H9 (cell line): ENCODE measurements around the gene TKFC. TPM values are rescaled to one million over a fixed set of nuclear protein-coding genes. Genes with fewer than 3 reads are reported as not detected.

Experiments used
- DNase-seq: peaks from one replicate; pipeline ENCODE4 v3.0.0-alpha.2; 2017
- H2AFZ ChIP-seq: one replicate; pipeline ENCODE4 v1.6.1; 2013; ENCODE audit warnings: mild to moderate bottlenecking, low read length, control low read depth, moderate library complexity
- H2AK5ac ChIP-seq: 2 replicates; pipeline ENCODE4 v1.6.1; 2013; ENCODE audit warnings: low read length, control low read depth, mixed read lengths; ENCODE audit not compliant: insufficient read length
- H2BK120ac ChIP-seq: one replicate; pipeline ENCODE4 v1.6.1; 2013; ENCODE audit warnings: low read depth, mild to moderate bottlenecking, low read length, control low read depth, inconsistent platforms; ENCODE audit not compliant: poor library complexity, severe bottlenecking
- H2BK12ac ChIP-seq: 2 replicates; pipeline ENCODE4 v1.6.1; 2013; ENCODE audit warnings: low read length, control low read depth, mixed read lengths, low read depth; ENCODE audit not compliant: insufficient read length
- H2BK15ac ChIP-seq: 2 replicates; pipeline ENCODE4 v1.6.1; 2013; ENCODE audit warnings: low read depth, low read length, control low read depth
- H2BK20ac ChIP-seq: one replicate; pipeline ENCODE4 v1.6.1; 2013; ENCODE audit warnings: low read depth, mild to moderate bottlenecking, low read length, control low read depth, inconsistent platforms; ENCODE audit not compliant: poor library complexity, severe bottlenecking
- H2BK5ac ChIP-seq: 2 replicates; pipeline ENCODE4 v1.6.1; 2013; ENCODE audit warnings: low read length, control low read depth, mixed read lengths; ENCODE audit not compliant: insufficient read length
- H3K14ac ChIP-seq: 2 replicates; pipeline ENCODE4 v1.6.1; 2013; ENCODE audit warnings: low read length, control low read depth; ENCODE audit not compliant: insufficient read depth
- H3K18ac ChIP-seq: 2 replicates; pipeline ENCODE4 v1.6.1; 2013; ENCODE audit warnings: low read depth, mild to moderate bottlenecking, mixed read lengths, low read length, control low read depth; ENCODE audit not compliant: insufficient read length
- H3K23ac ChIP-seq: 2 replicates; pipeline ENCODE4 v1.6.1; 2013; ENCODE audit warnings: low read length, control low read depth, mixed read lengths, low read depth; ENCODE audit not compliant: insufficient read length
- H3K23me2 ChIP-seq: 2 replicates; pipeline ENCODE4 v1.6.1; 2013; ENCODE audit warnings: low read depth, mild to moderate bottlenecking, mixed read lengths, low read length, control low read depth; ENCODE audit not compliant: insufficient read length, poor library complexity, severe bottlenecking
- H3K27ac ChIP-seq: 2 replicates; pipeline ENCODE4 v1.5.1; 2013; ENCODE audit warnings: low read length, control low read depth, mixed read lengths, low read depth; ENCODE audit not compliant: insufficient read length
- H3K27me3 ChIP-seq: 2 replicates; pipeline ENCODE4 v1.6.1; 2013; ENCODE audit warnings: low read length, control low read depth, inconsistent platforms; ENCODE audit not compliant: insufficient read depth
- H3K4ac ChIP-seq: 2 replicates; pipeline ENCODE4 v1.6.1; 2013; ENCODE audit warnings: low read depth, mild to moderate bottlenecking, control low read depth, inconsistent platforms, low read length, moderate library complexity
- H3K4me1 ChIP-seq: 2 replicates; pipeline ENCODE4 v1.6.1; 2013; ENCODE audit warnings: low read length, control low read depth, inconsistent platforms; ENCODE audit not compliant: insufficient read depth
- H3K4me2 ChIP-seq: 2 replicates; pipeline ENCODE4 v1.6.1; 2013; ENCODE audit warnings: low read length, control low read depth, mixed read lengths; ENCODE audit not compliant: insufficient read length, insufficient read depth
- H3K56ac ChIP-seq: 2 replicates; pipeline ENCODE4 v1.6.1; 2013; ENCODE audit warnings: low read depth, mild to moderate bottlenecking, mixed read lengths, low read length, control low read depth; ENCODE audit not compliant: insufficient read length
- H3K79me1 ChIP-seq: 2 replicates; pipeline ENCODE4 v1.6.1; 2013; ENCODE audit warnings: low read depth, mild to moderate bottlenecking, moderate library complexity, low read length, control low read depth, inconsistent platforms; ENCODE audit not compliant: insufficient read depth, poor library complexity, severe bottlenecking
- H3K79me2 ChIP-seq: 2 replicates; pipeline ENCODE4 v1.6.1; 2013; ENCODE audit warnings: low read length, control low read depth, inconsistent platforms; ENCODE audit not compliant: insufficient read depth
- H3K9ac ChIP-seq: 2 replicates; pipeline ENCODE4 v1.6.1; 2013; ENCODE audit warnings: low read length, control low read depth, mixed read lengths; ENCODE audit not compliant: insufficient read length; ENCODE audit errors: extremely low read depth
- H3K9me3 ChIP-seq: one replicate; pipeline ENCODE4 v1.6.1; 2013; ENCODE audit warnings: low read depth, low read length, inconsistent platforms; ENCODE audit not compliant: control insufficient read depth
- H3T11ph ChIP-seq: one replicate; pipeline ENCODE4 v1.6.1; 2013; ENCODE audit warnings: mild to moderate bottlenecking, low read length, control low read depth, inconsistent platforms
- H4K20me1 ChIP-seq: one replicate; pipeline ENCODE4 v1.6.1; 2013; ENCODE audit not compliant: control insufficient read depth, insufficient read length, insufficient read depth
- H4K5ac ChIP-seq: 2 replicates; pipeline ENCODE4 v1.6.1; 2013; ENCODE audit warnings: low read depth, mild to moderate bottlenecking, mixed read lengths, low read length, control low read depth; ENCODE audit not compliant: insufficient read length
- H4K8ac ChIP-seq: replicated peaks from 2 replicates; pipeline ENCODE4 v1.6.1; 2013; ENCODE audit warnings: low read length, control low read depth, mixed read lengths, low read depth; ENCODE audit not compliant: insufficient read length
- H4K91ac ChIP-seq: 2 replicates; pipeline ENCODE4 v1.6.1; 2013; ENCODE audit warnings: low read depth, mild to moderate bottlenecking, moderate library complexity, mixed read lengths, low read length, control low read depth; ENCODE audit not compliant: insufficient read length
- H3K27ac Mint-ChIP-seq, 3 experiments: 2 replicates in 2 of 3; 3 replicates in 1 of 3; pipeline ENCODE4 v1.8.0; 2020 to 2021; ENCODE audit warnings: mixed read lengths in 3 of 3, mild to moderate bottlenecking in 1 of 3, moderate library complexity in 1 of 3
- H3K27me3 Mint-ChIP-seq: 2 replicates; pipeline ENCODE4 v1.8.0; 2021; ENCODE audit warnings: low read depth, mild to moderate bottlenecking, moderate library complexity, mixed read lengths
- H3K36me3 Mint-ChIP-seq, 3 experiments: 2 replicates in 2 of 3; 3 replicates in 1 of 3; pipeline ENCODE4 v1.8.0; 2020 to 2021; ENCODE audit warnings: low read depth in 3 of 3, mixed read lengths in 3 of 3; ENCODE audit not compliant: insufficient read depth in 1 of 3
- H3K4me1 Mint-ChIP-seq, 2 experiments: 2 replicates each; pipeline ENCODE4 v1.8.0; 2020; ENCODE audit warnings: mixed read lengths in 2 of 2
- H3K4me3 Mint-ChIP-seq, 2 experiments: 2 replicates in 1 of 2; 3 replicates in 1 of 2; pipeline ENCODE4 v1.8.0; 2020 to 2021; ENCODE audit warnings: mild to moderate bottlenecking in 2 of 2, mixed read lengths in 2 of 2, moderate library complexity in 1 of 2
- H3K9me3 Mint-ChIP-seq, 2 experiments: 2 replicates in 1 of 2; 3 replicates in 1 of 2; pipeline ENCODE4 v1.8.0; 2020; ENCODE audit warnings: mild to moderate bottlenecking in 2 of 2, mixed read lengths in 2 of 2, moderate library complexity in 1 of 2
- WGBS: extraction: QIAGEN DNeasy Blood & Tissue Kit; methylation state at CpG from one replicate; pipeline ENCODE4 v1.1.7; 2013; ENCODE audit warnings: missing lambda C conversion rate, low lambda C conversion rate, mixed read lengths; ENCODE audit not compliant: insufficient read length; ENCODE audit errors: extremely low coverage; 5-methylcytosine and 5-hydroxymethylcytosine counted together
- total RNA-seq: library from RNA; stranded (reverse); gene quantifications from 2 replicates; pipeline ENCODE4 v1.2.1, GENCODE V29; 2021
- TF ChIP-seq, protein P1 (sequence below): fragments of 200-600 bp; sonication (generic); conservative IDR thresholded peaks from 3 replicates; pipeline ENCODE4 v1.8.0; 2021; ENCODE audit warnings: antibody characterized with exemption, mild to moderate bottlenecking

TKFC gene
- total RNA-seq, 1 experiment from 2014 or later = 59.0 TPM

DNA sequence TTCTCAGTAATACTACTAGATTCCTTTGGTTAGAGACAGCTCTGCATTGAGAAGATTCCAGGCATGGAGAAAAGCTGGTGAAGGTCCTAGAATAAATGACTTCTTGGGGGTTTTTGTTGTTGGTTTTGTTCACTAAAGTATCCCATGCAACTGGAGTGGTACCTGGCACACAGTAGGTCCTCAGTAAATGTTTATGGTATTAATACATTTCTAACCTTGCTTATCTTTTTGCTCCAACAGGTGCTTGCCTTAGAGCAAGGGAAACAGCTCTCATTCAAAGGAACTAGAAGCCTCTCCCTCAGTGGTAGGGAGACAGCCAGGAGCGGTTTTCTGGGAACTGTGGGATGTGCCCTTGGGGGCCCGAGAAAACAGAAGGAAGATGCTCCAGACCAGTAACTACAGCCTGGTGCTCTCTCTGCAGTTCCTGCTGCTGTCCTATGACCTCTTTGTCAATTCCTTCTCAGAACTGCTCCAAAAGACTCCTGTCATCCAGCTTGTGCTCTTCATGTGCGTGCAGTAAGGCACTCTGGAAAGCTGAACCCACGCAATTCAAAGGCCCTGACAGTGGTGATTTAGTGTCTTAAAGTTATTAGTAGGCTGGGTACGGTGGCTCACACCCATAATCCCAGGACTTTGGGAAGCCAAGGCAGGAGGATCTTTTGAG, 31.1 kb downstream of the TKFC start:
- Histone ChIP-seq H3T11ph (no peak overlapping the region), H4K91ac (no peak overlapping the region), H3K23me2 (peaks cover 6% of the 10 kb centered on the region), H2BK5ac (no peak overlapping the region), H4K8ac (no peak overlapping the region), H2AFZ (no peak overlapping the region), H4K5ac (no peak overlapping the region), H2BK15ac (no peak overlapping the region), H3K9ac (no peak overlapping the region), H3K79me1 (no peaks in the 10 kb centered on the region), H4K20me1 (no peaks in the 10 kb centered on the region), H2BK12ac (no peak overlapping the region), H3K79me2 (peaks cover 2% of the 10 kb centered on the region; the same call in 1 of the 2 replicates), H3K27me3 (no peaks in the 10 kb centered on the region), H2AK5ac (no peak overlapping the region), H3K4ac (no peak overlapping the region), H3K18ac (no peak overlapping the region), H3K23ac (no peak overlapping the region), H3K27ac (no peak overlapping the region), H3K4me2 (no peak overlapping the region), H2BK20ac (no peak overlapping the region), H3K4me1 (no peaks in the 10 kb centered on the region), H3K9me3 (no peaks in the 10 kb centered on the region), H3K14ac (no peak overlapping the region), H3K56ac (no peak overlapping the region), H2BK120ac (no peak overlapping the region)
- Mint-ChIP-seq H3K4me1 (peaks cover 13 to 25% of the 10 kb centered on the region in 2 experiments), H3K9me3 (no peaks in the 10 kb centered on the region; a peak in 1 of 5 replicates), H3K36me3 (peaks cover 40 to 61% (median 49%) of the 10 kb centered on the region in 3 experiments), H3K27me3 (no peaks in the 10 kb centered on the region), H3K27ac (no peak overlapping the region), H3K4me3 (peak overlapping the region; percentile 98 to 100; a peak in 4 of 5 replicates)
- DNase-seq = no peak
- TF ChIP-seq, protein P1, sequence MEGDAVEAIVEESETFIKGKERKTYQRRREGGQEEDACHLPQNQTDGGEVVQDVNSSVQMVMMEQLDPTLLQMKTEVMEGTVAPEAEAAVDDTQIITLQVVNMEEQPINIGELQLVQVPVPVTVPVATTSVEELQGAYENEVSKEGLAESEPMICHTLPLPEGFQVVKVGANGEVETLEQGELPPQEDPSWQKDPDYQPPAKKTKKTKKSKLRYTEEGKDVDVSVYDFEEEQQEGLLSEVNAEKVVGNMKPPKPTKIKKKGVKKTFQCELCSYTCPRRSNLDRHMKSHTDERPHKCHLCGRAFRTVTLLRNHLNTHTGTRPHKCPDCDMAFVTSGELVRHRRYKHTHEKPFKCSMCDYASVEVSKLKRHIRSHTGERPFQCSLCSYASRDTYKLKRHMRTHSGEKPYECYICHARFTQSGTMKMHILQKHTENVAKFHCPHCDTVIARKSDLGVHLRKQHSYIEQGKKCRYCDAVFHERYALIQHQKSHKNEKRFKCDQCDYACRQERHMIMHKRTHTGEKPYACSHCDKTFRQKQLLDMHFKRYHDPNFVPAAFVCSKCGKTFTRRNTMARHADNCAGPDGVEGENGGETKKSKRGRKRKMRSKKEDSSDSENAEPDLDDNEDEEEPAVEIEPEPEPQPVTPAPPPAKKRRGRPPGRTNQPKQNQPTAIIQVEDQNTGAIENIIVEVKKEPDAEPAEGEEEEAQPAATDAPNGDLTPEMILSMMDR = no peak
- no CpG with 5 or more reads among the region's 5 CpGs for WGBS
